OCI-LY7 (cell line): Measurements from ENCODE around the gene TMEM260. TPM values are rescaled to one million over a fixed set of nuclear protein-coding genes. Genes with fewer than 3 reads are reported as not detected.

Source experiments
- BruUV-seq: library from RNA; stranded (reverse); fragments of 400-500 nt; replicated peaks from 2 replicates; lab custom pipeline; 2021; lab: Mats Ljungman, UMichigan
- CTCF ChIA-PET: fragments of 300-600 bp; sonication (Branson Sonifier 250); formaldehyde crosslinking; loops from one replicate; lab custom pipeline; 2022; ENCODE audit warnings: antibody characterized with exemption; ENCODE audit not compliant: unreplicated experiment; lab: Charles Lee
- POLR2A ChIA-PET: fragments of 300-600 bp; sonication (Branson Sonifier 250); formaldehyde crosslinking; loops from one replicate; lab custom pipeline; 2022; ENCODE audit warnings: antibody characterized with exemption; lab: Charles Lee
- DNase-seq: peaks from one replicate; pipeline ENCODE4 v3.0.0-alpha.2; 2015; ENCODE audit warnings: low spot score
- H2AFZ ChIP-seq: fragments of 200-600 bp; sonication (generic), shearing (Covaris generic); 2 replicates; pipeline ENCODE4 v1.6.1; 2014; ENCODE audit warnings: mild to moderate bottlenecking, antibody characterized with exemption, low read length, moderate library complexity
- H3K27ac ChIP-seq: fragments of 200-600 bp; sonication (generic); 2 replicates; pipeline ENCODE4 v1.5.1; 2014; ENCODE audit warnings: mixed run types, low read depth, mild to moderate bottlenecking, moderate library complexity, low read length, inconsistent platforms; ENCODE audit not compliant: poor library complexity, severe bottlenecking
- H3K36me3 ChIP-seq: fragments of 200-600 bp; sonication (generic); 2 replicates; pipeline ENCODE4 v1.6.1; 2014; ENCODE audit warnings: mild to moderate bottlenecking, antibody characterized with exemption, low read length, moderate library complexity, mixed read lengths; ENCODE audit not compliant: insufficient read depth
- H3K4me1 ChIP-seq: fragments of 200-600 bp; sonication (generic); 2 replicates; pipeline ENCODE4 v1.5.1; 2014; ENCODE audit warnings: mild to moderate bottlenecking, low read length; ENCODE audit not compliant: insufficient read depth, poor library complexity, severe bottlenecking
- H3K4me2 ChIP-seq: fragments of 200-600 bp; sonication (generic); 2 replicates; pipeline ENCODE4 v1.6.1; 2014; ENCODE audit warnings: mild to moderate bottlenecking, low read length
- H3K4me3 ChIP-seq: fragments of 200-600 bp; sonication (generic); 2 replicates; pipeline ENCODE4 v1.5.1; 2014; ENCODE audit warnings: mild to moderate bottlenecking, low read depth, low read length; ENCODE audit not compliant: poor library complexity, severe bottlenecking
- H3K79me2 ChIP-seq: fragments of 200-600 bp; sonication (generic); 2 replicates; pipeline ENCODE4 v1.6.1; 2016; ENCODE audit warnings: low read depth, mild to moderate bottlenecking, low read length, moderate library complexity, mixed read lengths; ENCODE audit not compliant: insufficient read depth
- H3K9me2 ChIP-seq: fragments of 200-600 bp; sonication (generic); 2 replicates; pipeline ENCODE4 v1.6.1; 2016; ENCODE audit warnings: mild to moderate bottlenecking, low read length, mixed read lengths; ENCODE audit not compliant: insufficient read depth
- H3K9me3 ChIP-seq: fragments of 200-600 bp; sonication (generic); 2 replicates; pipeline ENCODE4 v1.6.1; 2014; ENCODE audit warnings: mild to moderate bottlenecking, mixed run types, low read length, mixed read lengths
- H4K20me1 ChIP-seq: fragments of 200-600 bp; sonication (generic); 2 replicates; pipeline ENCODE4 v1.6.1; 2014; ENCODE audit warnings: mild to moderate bottlenecking, antibody characterized with exemption, low read length, moderate library complexity, mixed read lengths; ENCODE audit not compliant: insufficient read depth
- EZH2phosphoT487 ChIP-seq: fragments of 200-600 bp; sonication (generic); IDR thresholded peaks from 2 replicates; pipeline ENCODE4 v1.6.1; 2018; ENCODE audit warnings: low read depth, borderline replicate concordance, mild to moderate bottlenecking, mixed run types, antibody characterized with exemption, low read length, moderate library complexity, mixed read lengths
- intact Hi-C: fragments of 100-400 bp; cut with micrococcal nuclease; formaldehyde crosslinking; loops from one replicate; pipeline ENCODE4 v1.10.0; 2022; ENCODE audit not compliant: unreplicated experiment
- total RNA-seq, 2 experiments: library from RNA; depleted of rRNA in 1 of 2; stranded (reverse); fragments of >200 nt in 1 of 2; shearing (Covaris generic) in 1 of 2; gene quantifications; 2 replicates each; pipeline ENCODE4 v1.2.3, GENCODE V29; 2014 to 2022
- TF ChIP-seq, protein P1 (sequence below): fragments of 200-600 bp; sonication (generic); conservative IDR thresholded peaks from 2 replicates; pipeline ENCODE4 v1.5.1; 2014; ENCODE audit warnings: mild to moderate bottlenecking, antibody characterized with exemption, low read length, moderate library complexity, mixed read lengths

TMEM260 gene
- total RNA-seq, 2 experiments from 2014 or later, result 12.4 to 20.1 TPM

DNA sequence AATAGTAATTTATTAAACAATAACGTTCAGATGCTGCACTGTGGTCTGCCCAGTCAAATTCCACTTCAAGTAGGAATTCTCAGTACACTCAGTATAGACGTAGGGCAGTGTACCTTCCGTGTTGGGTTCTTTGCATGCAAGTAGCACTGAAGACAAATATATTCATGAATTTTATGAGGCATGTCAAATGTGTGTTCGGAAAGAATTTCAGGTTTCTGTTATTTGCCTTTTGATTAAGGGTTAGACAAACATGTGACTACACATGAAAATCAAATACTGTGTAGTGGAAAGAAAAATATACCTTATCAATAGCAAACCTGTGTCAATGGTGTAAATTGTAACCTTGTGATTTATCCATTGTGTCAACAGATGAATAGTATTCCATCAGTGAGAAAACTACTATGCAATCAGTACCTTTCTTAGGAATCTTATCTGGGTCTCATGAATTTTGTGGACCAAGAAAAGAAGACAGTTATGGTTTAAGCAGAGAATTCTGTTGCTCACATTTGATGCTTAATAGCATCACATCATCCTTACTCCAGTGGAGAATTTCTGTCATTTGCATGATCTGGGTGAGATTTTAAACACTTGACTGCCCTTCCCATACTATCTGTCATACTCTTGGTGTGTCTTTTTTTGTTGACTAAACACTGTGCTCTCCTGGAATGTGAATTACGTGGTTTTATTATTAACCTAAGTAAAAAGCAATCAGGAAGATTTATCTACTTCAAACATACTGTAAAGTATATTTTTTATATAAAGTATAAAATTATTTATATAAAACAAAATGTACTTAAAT is 13.3 kb downstream of the TMEM260 start:
- no peaks in the 10 kb centered on the region for H4K20me1 ChIP-seq
- POLR2A ChIA-PET, result no interaction called here
- no peak overlapping the region for H3K27ac ChIP-seq
- no peak overlapping the region for H3K4me2 ChIP-seq
- peaks cover 20% of the 10 kb centered on the region for H3K36me3 ChIP-seq
- no peaks in the 10 kb centered on the region for H3K79me2 ChIP-seq
- H2AFZ ChIP-seq, result no peak overlapping the region
- no peak for DNase-seq
- CTCF ChIA-PET, result no interaction called here
- no TSS peak for BruUV-seq
- H3K4me3 ChIP-seq, result no peak overlapping the region
- no peaks in the 10 kb centered on the region for H3K9me3 ChIP-seq
- intact Hi-C loops, result no loop called here
- H3K4me1 ChIP-seq, result no peaks in the 10 kb centered on the region
- no peak for TF ChIP-seq EZH2phosphoT487
- TF ChIP-seq, protein P1, sequence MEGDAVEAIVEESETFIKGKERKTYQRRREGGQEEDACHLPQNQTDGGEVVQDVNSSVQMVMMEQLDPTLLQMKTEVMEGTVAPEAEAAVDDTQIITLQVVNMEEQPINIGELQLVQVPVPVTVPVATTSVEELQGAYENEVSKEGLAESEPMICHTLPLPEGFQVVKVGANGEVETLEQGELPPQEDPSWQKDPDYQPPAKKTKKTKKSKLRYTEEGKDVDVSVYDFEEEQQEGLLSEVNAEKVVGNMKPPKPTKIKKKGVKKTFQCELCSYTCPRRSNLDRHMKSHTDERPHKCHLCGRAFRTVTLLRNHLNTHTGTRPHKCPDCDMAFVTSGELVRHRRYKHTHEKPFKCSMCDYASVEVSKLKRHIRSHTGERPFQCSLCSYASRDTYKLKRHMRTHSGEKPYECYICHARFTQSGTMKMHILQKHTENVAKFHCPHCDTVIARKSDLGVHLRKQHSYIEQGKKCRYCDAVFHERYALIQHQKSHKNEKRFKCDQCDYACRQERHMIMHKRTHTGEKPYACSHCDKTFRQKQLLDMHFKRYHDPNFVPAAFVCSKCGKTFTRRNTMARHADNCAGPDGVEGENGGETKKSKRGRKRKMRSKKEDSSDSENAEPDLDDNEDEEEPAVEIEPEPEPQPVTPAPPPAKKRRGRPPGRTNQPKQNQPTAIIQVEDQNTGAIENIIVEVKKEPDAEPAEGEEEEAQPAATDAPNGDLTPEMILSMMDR, result no peak
- H3K9me2 ChIP-seq, result no peaks in the 10 kb centered on the region

DNA sequence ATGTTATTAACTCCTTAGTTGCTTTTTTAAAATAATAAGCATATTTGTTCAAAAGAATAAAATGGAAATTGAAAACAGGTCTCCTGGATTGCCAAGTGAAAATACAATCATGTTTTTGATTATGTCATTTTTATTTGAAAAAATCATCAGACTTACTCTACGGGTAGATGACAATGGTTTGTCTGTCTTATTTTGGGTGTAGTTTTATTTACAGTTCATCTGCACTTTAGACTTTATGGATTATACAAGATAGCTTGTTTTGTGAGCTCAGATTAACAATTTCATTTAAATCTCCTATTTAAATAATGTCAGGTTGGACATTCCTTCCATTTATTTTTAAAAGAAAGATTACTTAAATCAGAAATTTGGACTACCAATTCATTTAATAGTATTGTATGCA is 14.8 kb downstream of the TMEM260 start:
- Histone ChIP-seq H2AFZ (no peak overlapping the region), H3K36me3 (peaks cover 17% of the 10 kb centered on the region), H3K9me2 (no peaks in the 10 kb centered on the region), H4K20me1 (no peaks in the 10 kb centered on the region), H3K4me2 (no peak overlapping the region), H3K4me1 (no peaks in the 10 kb centered on the region), H3K27ac (no peak overlapping the region), H3K4me3 (no peak overlapping the region), H3K79me2 (no peaks in the 10 kb centered on the region), H3K9me3 (no peaks in the 10 kb centered on the region)
- BruUV-seq, result no TSS peak
- no peak for DNase-seq
- intact Hi-C loops, result no loop called here
- POLR2A ChIA-PET, result no interaction called here
- TF ChIP-seq, protein P1, result no peak
- TF ChIP-seq EZH2phosphoT487, result no peak
- CTCF ChIA-PET, result no interaction called here

DNA sequence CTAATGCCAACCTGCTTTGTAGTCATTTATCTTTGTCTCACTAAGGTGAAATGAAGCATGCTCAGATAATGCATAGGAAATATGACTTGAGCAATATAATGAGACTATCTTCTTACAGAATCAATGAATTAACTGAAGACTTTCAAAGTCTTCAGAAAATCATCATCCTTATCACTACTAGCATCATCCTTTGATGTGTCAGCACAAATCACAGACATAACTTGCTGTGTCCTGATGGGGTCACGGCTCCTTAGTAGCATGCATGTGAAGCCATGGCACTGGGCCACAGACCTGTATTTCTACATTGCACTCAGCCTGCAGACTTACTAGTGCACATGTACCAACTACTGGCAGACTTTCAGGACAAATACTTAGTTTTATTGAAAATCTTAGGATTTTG is 18.9 kb downstream of the TMEM260 start:
- intact Hi-C loops, result no loop called here
- H3K9me3 ChIP-seq, result no peaks in the 10 kb centered on the region
- H3K27ac ChIP-seq, result no peak overlapping the region
- TF ChIP-seq EZH2phosphoT487, result no peak
- TF ChIP-seq, protein P1, result no peak
- no peak overlapping the region for H2AFZ ChIP-seq
- ChIA-PET POLR2A (interaction anchor here (1.3 kb wide), 1 partner anchor 10 kb away, joined by 3 read pairs; no protein-coding TSS in a partner anchor), CTCF (no interaction called here)
- peaks cover 12% of the 10 kb centered on the region for H3K36me3 ChIP-seq
- no peak overlapping the region for H3K4me2 ChIP-seq
- no peak overlapping the region for H3K4me3 ChIP-seq
- H3K9me2 ChIP-seq, result no peaks in the 10 kb centered on the region
- no TSS peak for BruUV-seq
- no peaks in the 10 kb centered on the region for H3K4me1 ChIP-seq
- DNase-seq, result no peak
- H4K20me1 ChIP-seq, result no peaks in the 10 kb centered on the region
- H3K79me2 ChIP-seq, result no peaks in the 10 kb centered on the region
